Ishikawa (cell line): ENCODE data around the gene SH3GLB1.

ENCODE experiments used
- CREB1 ChIP-seq: IDR thresholded peaks from 2 replicates; pipeline ENCODE4 v1.6.1; 2012; ENCODE audit warnings: low read depth
- EP300 ChIP-seq: IDR thresholded peaks from 2 replicates; pipeline ENCODE4 v1.6.1; 2012; ENCODE audit warnings: borderline replicate concordance
- MAX ChIP-seq: IDR thresholded peaks from 2 replicates; pipeline ENCODE4 v1.6.1; 2012
- RAD21 ChIP-seq: IDR thresholded peaks from 2 replicates; pipeline ENCODE4 v1.6.1; 2012; ENCODE audit warnings: low read depth

GRCh38 chr1:86758570-86758969 lies 54.2 kb downstream of the SH3GLB1 start:
- TF ChIP-seq EP300: no peak
- no peak for TF ChIP-seq RAD21
- no peak for TF ChIP-seq CREB1
- TF ChIP-seq MAX: no peak
